HG03469 (cell line): Measurements from ENCODE around the gene DPP9.

Source experiments
- ATAC-seq: cut with Tn5 transposase; IDR thresholded peaks from one replicate; pipeline ENCODE4 v1.9.1; 2021; ENCODE audit warnings: mild to moderate bottlenecking, moderate library complexity, moderate number of reproducible peaks; ENCODE audit not compliant: unreplicated experiment

DPP9 gene

DNA sequence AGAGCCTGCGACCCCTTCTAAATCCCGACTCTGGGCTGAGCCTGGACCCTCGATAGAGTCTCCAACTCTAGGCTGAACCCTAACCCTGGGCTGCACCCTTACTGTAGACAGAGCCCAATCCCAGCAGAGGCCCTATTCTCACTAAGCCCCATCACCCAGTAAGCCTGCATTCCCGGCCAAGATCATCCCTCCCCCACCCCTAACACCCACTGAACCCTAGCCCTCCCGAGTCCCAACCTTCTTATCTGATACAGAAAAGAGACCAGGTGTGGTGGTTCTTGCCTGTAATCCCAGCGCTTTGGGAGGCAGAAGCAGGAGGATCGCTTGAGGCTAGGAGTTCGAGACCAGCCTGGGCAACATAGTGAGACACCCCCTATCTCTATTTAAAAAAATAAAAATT lies 86.9 kb downstream of the DPP9 start:
- no peak for ATAC-seq

DNA sequence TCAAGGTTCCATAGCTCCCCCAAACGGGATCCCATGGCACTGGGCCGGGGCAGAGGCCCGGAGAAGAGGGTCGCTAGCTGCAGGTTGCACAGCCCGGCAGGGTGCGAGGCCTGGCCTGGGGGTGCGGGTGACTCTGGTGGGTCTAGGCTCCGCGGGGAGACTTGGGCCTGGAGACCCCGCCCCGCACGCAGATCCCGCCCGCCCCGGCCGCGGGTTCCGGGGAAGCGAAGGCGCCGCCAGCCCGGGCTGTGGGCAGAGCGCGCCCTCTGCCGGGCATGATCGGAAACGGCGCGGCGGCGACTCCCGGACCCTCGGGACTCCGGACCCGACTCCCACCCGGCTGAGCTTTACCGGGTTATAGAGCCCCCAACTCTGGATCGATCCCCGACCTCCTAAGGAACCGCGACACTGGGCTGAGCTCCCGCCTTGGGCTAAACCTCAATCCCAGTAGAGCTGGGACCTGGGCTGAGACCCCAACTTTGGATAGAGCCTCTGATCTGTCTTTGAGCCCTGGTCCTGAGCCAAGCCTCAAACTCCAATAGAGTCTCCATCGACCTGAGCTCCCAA lies 87.4 kb downstream of the DPP9 start:
- ATAC-seq: no peak

DNA sequence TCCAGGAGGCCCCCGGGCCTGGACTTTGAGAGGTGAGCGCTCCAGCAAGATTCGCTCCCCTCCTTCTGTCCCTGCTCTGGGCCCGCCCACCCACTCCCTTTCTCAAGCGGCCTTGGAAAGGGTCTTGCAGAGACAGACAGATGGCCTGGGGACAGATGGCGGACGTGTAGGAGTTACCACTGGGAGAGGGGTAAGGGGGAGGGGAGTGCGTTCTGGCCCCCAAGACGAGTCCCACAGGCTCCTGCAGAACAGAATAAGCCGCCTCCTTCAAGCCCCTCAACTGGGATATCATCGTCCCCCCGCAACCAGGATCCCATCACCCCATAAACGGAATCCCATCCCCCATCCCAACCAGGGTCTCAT lies 87.9 kb downstream of the DPP9 start:
- no peak for ATAC-seq

DNA sequence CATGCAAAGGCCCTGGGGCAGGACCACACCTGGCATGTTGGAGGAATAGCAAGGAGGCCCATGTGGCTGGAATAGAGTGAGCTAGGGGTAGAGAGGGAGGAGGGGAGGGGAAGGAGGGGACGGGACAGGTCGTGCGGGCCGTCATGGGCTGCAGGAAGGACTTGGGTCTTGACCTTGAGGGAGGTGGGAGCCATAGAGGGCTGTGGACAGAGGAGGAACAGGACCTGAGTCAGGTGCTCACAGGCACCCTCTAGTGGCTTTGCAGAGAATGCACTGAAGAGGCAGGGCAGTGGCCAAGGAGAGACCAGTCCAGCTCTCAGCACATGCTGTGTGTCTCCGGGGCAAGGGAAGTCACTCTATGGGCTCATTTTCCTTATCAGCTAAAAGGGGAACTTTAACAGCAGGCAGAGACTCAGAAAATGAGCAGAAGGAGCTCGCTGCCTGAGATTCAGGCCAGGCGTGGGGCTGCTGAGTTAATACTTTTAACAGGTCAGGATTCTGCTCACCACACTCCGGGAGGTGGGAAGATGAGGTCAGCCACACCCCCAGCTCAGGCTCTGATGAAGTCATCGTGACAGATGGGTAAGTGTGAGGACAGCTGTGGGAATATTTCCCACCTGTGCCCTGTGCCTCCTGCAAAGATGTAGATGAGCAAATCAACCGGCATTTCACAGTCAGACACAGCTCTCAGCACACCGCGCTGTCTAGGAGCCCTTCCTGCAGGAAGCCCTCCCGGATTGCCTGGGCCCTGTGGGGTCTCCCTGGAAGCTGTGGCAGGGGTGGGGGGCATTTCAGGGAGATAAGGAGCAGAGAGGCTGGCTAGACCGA lies 90.3 kb downstream of the DPP9 start:
- ATAC-seq: no peak
